Large intestine (tissue), 3 donors: Measurements from ENCODE around the gene ABCA7. TPM values are rescaled to one million over a fixed set of nuclear protein-coding genes. Genes with fewer than 3 reads are reported as not detected.

Source experiments
- DNase-seq, 2 donors: peaks; one replicate each; pipeline versions ENCODE4 v3.0.0 to v3.0.0-alpha.2; 2013
- H3K27ac ChIP-seq: one replicate; pipeline ENCODE4 v1.5.1; 2013; ENCODE audit warnings: low read length
- H3K27me3 ChIP-seq: 2 replicates; pipeline ENCODE4 v1.6.1; 2013; ENCODE audit warnings: low read length; ENCODE audit not compliant: control insufficient read depth, insufficient read depth
- H3K36me3 ChIP-seq: 2 replicates; pipeline ENCODE4 v1.6.1; 2013; ENCODE audit warnings: low read length; ENCODE audit not compliant: control insufficient read depth, insufficient read depth
- H3K4me1 ChIP-seq: one replicate; pipeline ENCODE4 v1.6.1; 2013; ENCODE audit warnings: low read length; ENCODE audit not compliant: control insufficient read depth, insufficient read depth
- H3K4me3 ChIP-seq: one replicate; pipeline ENCODE4 v1.5.1; 2013; ENCODE audit warnings: low read length
- H3K9me3 ChIP-seq: one replicate; pipeline ENCODE4 v1.6.1; 2013; ENCODE audit warnings: mild to moderate bottlenecking, low read depth, low read length, moderate library complexity; ENCODE audit not compliant: control insufficient read depth
- WGBS: methylation state at CpG from one replicate; pipeline ENCODE4 v1.1.5; 2013; ENCODE audit warnings: low lambda C conversion rate; ENCODE audit not compliant: insufficient coverage; 5-methylcytosine and 5-hydroxymethylcytosine counted together
- polyA plus RNA-seq: library from polyadenylated mRNA; unstranded; fragments of 120-200 nt; gene quantifications from one replicate; pipeline ENCODE4 v1.2.1, GENCODE V29; 2013

Gene ABCA7
- polyA plus RNA-seq, 1 donor = 5.7 TPM

GRCh38 chr19:1051791-1052190, 11.9 kb downstream of the ABCA7 start:
- no peak overlapping the region for H3K4me3 ChIP-seq

GRCh38 chr19:1052349-1052975, 12.6 kb downstream of the ABCA7 start:
- Histone ChIP-seq H3K27me3 (no peaks in the 10 kb centered on the region), H3K4me3 (no peak overlapping the region), H3K4me1 (no peaks in the 10 kb centered on the region), H3K36me3 (no peaks in the 10 kb centered on the region), H3K9me3 (peaks cover 44% of the 10 kb centered on the region), H3K27ac (no peak overlapping the region)
- DNase-seq = no peak
- no CpG with 5 or more reads among the region's 5 CpGs for WGBS

More at GRCh38 chr19:1051791-1052190, 11.9 kb downstream of the ABCA7 start:
- no peaks in the 10 kb centered on the region for H3K27me3 ChIP-seq
- WGBS = no CpG with 5 or more reads among the region's 17 CpGs
- no peaks in the 10 kb centered on the region for H3K4me1 ChIP-seq
- no peak for DNase-seq
- peaks cover 41% of the 10 kb centered on the region for H3K9me3 ChIP-seq
- no peak overlapping the region for H3K27ac ChIP-seq
- no peaks in the 10 kb centered on the region for H3K36me3 ChIP-seq

GRCh38 chr19:1053176-1054101, 13.5 kb downstream of the ABCA7 start:
- H3K27ac ChIP-seq = no peak overlapping the region
- peaks cover 53% of the 10 kb centered on the region for H3K9me3 ChIP-seq
- H3K4me1 ChIP-seq = no peaks in the 10 kb centered on the region
- no peak overlapping the region for H3K4me3 ChIP-seq
- no peak for DNase-seq
- no peaks in the 10 kb centered on the region for H3K27me3 ChIP-seq
- WGBS = no CpG with 5 or more reads among the region's 31 CpGs
- no peaks in the 10 kb centered on the region for H3K36me3 ChIP-seq

- no peak overlapping the region for H3K27ac ChIP-seq
- 100% methylated on average over 2 of the region's 28 CpGs for WGBS
- H3K36me3 ChIP-seq = no peaks in the 10 kb centered on the region
- DNase-seq = no peak
- no peaks in the 10 kb centered on the region for H3K27me3 ChIP-seq
- no peaks in the 10 kb centered on the region for H3K4me1 ChIP-seq
- no peak overlapping the region for H3K4me3 ChIP-seq
- H3K9me3 ChIP-seq = peaks cover 59% of the 10 kb centered on the region
Observed at GRCh38 chr19:1054102-1055027, 14.5 kb downstream of the ABCA7 start.

GRCh38 chr19:1055028-1055425, 15.1 kb downstream of the ABCA7 start:
- no CpG with 5 or more reads among the region's 14 CpGs for WGBS
- H3K36me3 ChIP-seq = no peaks in the 10 kb centered on the region
- no peak for DNase-seq
- peaks cover 59% of the 10 kb centered on the region for H3K9me3 ChIP-seq
- no peaks in the 10 kb centered on the region for H3K4me1 ChIP-seq
- H3K27me3 ChIP-seq = no peaks in the 10 kb centered on the region
- no peak overlapping the region for H3K4me3 ChIP-seq
- no peak overlapping the region for H3K27ac ChIP-seq

- H3K36me3 ChIP-seq = no peaks in the 10 kb centered on the region
- H3K27ac ChIP-seq = no peak overlapping the region
- H3K4me1 ChIP-seq = no peaks in the 10 kb centered on the region
- no CpG with 5 or more reads among the region's 20 CpGs for WGBS
- no peaks in the 10 kb centered on the region for H3K27me3 ChIP-seq
- DNase-seq = no peak
- H3K4me3 ChIP-seq = no peak overlapping the region
- peaks cover 55% of the 10 kb centered on the region for H3K9me3 ChIP-seq
Observed at GRCh38 chr19:1055886-1056620, 16.1 kb downstream of the ABCA7 start.

GRCh38 chr19:1057176-1057855, 17.4 kb downstream of the ABCA7 start:
- Histone ChIP-seq H3K9me3 (peaks cover 54% of the 10 kb centered on the region), H3K27ac (no peak overlapping the region), H3K27me3 (no peaks in the 10 kb centered on the region), H3K4me3 (no peak overlapping the region), H3K36me3 (no peaks in the 10 kb centered on the region), H3K4me1 (no peaks in the 10 kb centered on the region)
- 56% methylated on average over 1 of the region's 3 CpGs for WGBS
- DNase-seq = peak in 1 of 2 donors; percentile 62

GRCh38 chr19:1058112-1058511, 18.2 kb downstream of the ABCA7 start:
- no peak for DNase-seq
- Histone ChIP-seq H3K4me1 (no peaks in the 10 kb centered on the region), H3K36me3 (no peaks in the 10 kb centered on the region), H3K27me3 (no peaks in the 10 kb centered on the region), H3K9me3 (peaks cover 54% of the 10 kb centered on the region), H3K4me3 (no peak overlapping the region), H3K27ac (no peak overlapping the region)
- no CpG with 5 or more reads among the region's 5 CpGs for WGBS

- H3K4me3 ChIP-seq = no peak overlapping the region
- WGBS = no CpG with 5 or more reads among the region's 5 CpGs
- H3K27ac ChIP-seq = no peak overlapping the region
- DNase-seq = no peak
- H3K36me3 ChIP-seq = no peaks in the 10 kb centered on the region
- peaks cover 55% of the 10 kb centered on the region for H3K9me3 ChIP-seq
- H3K27me3 ChIP-seq = peaks cover 24% of the 10 kb centered on the region
- peaks cover 13% of the 10 kb centered on the region for H3K4me1 ChIP-seq
Observed at GRCh38 chr19:1060689-1061088, 20.8 kb downstream of the ABCA7 start.
